Hepatocyte (in vitro differentiated cells): ENCODE results near the gene ZNF860. TPM values are rescaled to one million over a fixed set of nuclear protein-coding genes. Genes with fewer than 3 reads are reported as not detected.

Experiments used
- DNase-seq: peaks from one replicate; pipeline ENCODE4 v3.0.0-alpha.2; 2016; ENCODE audit warnings: low spot score
- H2AFZ ChIP-seq: fragments of 200-600 bp; sonication (generic); 2 replicates; pipeline ENCODE4 v1.6.0; 2016; ENCODE audit warnings: antibody characterized with exemption, mild to moderate bottlenecking
- H3K27ac ChIP-seq: fragments of 200-600 bp; sonication (generic); 2 replicates; pipeline ENCODE4 v1.5.1; 2016; ENCODE audit warnings: mild to moderate bottlenecking
- H3K27me3 ChIP-seq: fragments of 200-600 bp; sonication (generic); 2 replicates; pipeline ENCODE4 v1.6.1; 2016
- H3K36me3 ChIP-seq: fragments of 200-600 bp; sonication (generic); replicated peaks from 2 replicates; pipeline ENCODE4 v1.5.1; 2016; ENCODE audit warnings: low read depth; ENCODE audit not compliant: insufficient read depth
- H3K4me1 ChIP-seq: fragments of 200-600 bp; sonication (generic); 2 replicates; pipeline ENCODE4 v1.5.1; 2016; ENCODE audit warnings: mild to moderate bottlenecking, moderate library complexity; ENCODE audit not compliant: insufficient read depth
- H3K4me2 ChIP-seq: fragments of 200-600 bp; sonication (generic); 2 replicates; pipeline ENCODE4 v1.6.0; 2016
- H3K4me3 ChIP-seq: fragments of 200-600 bp; sonication (generic); 2 replicates; pipeline ENCODE4 v1.5.1; 2016; ENCODE audit warnings: mild to moderate bottlenecking
- H3K79me2 ChIP-seq: fragments of 200-600 bp; sonication (generic); 2 replicates; pipeline ENCODE4 v1.6.0; 2017; ENCODE audit warnings: mild to moderate bottlenecking
- H3K9me2 ChIP-seq: fragments of 200-600 bp; sonication (generic); replicated peaks from 2 replicates; pipeline ENCODE4 v1.6.0; 2017; ENCODE audit warnings: mild to moderate bottlenecking; ENCODE audit not compliant: insufficient read depth
- H3K9me3 ChIP-seq: fragments of 200-600 bp; sonication (generic); 2 replicates; pipeline ENCODE4 v1.5.1; 2016; ENCODE audit warnings: low read depth, mild to moderate bottlenecking
- H4K20me1 ChIP-seq: fragments of 200-600 bp; sonication (generic); 2 replicates; pipeline ENCODE4 v1.6.0; 2016; ENCODE audit warnings: mild to moderate bottlenecking; ENCODE audit not compliant: insufficient read depth, poor library complexity, severe bottlenecking
- CTCF ChIP-seq: fragments of 200-600 bp; sonication (generic); IDR thresholded peaks from 2 replicates; pipeline ENCODE4 v1.5.1; 2016; ENCODE audit warnings: antibody characterized with exemption, mild to moderate bottlenecking; ENCODE audit not compliant: poor library complexity
- EZH2 ChIP-seq: fragments of 200-600 bp; sonication (generic); IDR thresholded peaks from 2 replicates; pipeline ENCODE4 v1.6.1; 2016; ENCODE audit warnings: antibody characterized with exemption, mild to moderate bottlenecking, borderline replicate concordance
- EZH2phosphoT487 ChIP-seq: fragments of 200-600 bp; sonication (generic); IDR thresholded peaks from one replicate; pipeline ENCODE4 v1.6.1; 2018; ENCODE audit warnings: antibody characterized with exemption, mild to moderate bottlenecking, low read depth, moderate library complexity; ENCODE audit not compliant: unreplicated experiment, severe bottlenecking
- WGBS: methylation state at CpG from one replicate; pipeline ENCODE4 v1.1.6; 2016; ENCODE audit warnings: low lambda C conversion rate; ENCODE audit errors: missing lambda C conversion rate; 5-methylcytosine and 5-hydroxymethylcytosine counted together
- polyA plus RNA-seq: library from polyadenylated mRNA; unstranded; fragments of >200 nt; fragmentation: Nextera tagmentation; extraction: Ambion mirVana; gene quantifications from 2 replicates; pipeline ENCODE4 v1.2.1, GENCODE V29; 2016
- total RNA-seq: library from RNA; depleted of rRNA; stranded (reverse); fragments of >200 nt; gene quantifications from 2 replicates; pipeline ENCODE4 v1.2.3, GENCODE V29; 2014

ZNF860 gene
- total and polyA plus RNA-seq, 2 experiments from 2014 or later, result 0.80 to 1.3 TPM

GRCh38 chr3:31934866-31935265 is 46.7 kb upstream of the ZNF860 start:
- 67% methylated on average over 3 of the region's 3 CpGs for WGBS
- no peak for DNase-seq

GRCh38 chr3:31936420-31937060 is 45.0 kb upstream of the ZNF860 start:
- TF ChIP-seq CTCF (no peak), EZH2phosphoT487 (no peak), EZH2 (no peak)
- Histone ChIP-seq H3K27me3 (no peaks in the 10 kb centered on the region), H3K9me2 (no peaks in the 10 kb centered on the region), H3K4me3 (no peak overlapping the region), H4K20me1 (no peaks in the 10 kb centered on the region), H3K79me2 (peaks cover 64% of the 10 kb centered on the region), H2AFZ (no peak overlapping the region), H3K27ac (peak overlapping the region; percentile 14), H3K4me2 (no peak overlapping the region), H3K4me1 (peaks cover 8% of the 10 kb centered on the region), H3K36me3 (no peaks in the 10 kb centered on the region), H3K9me3 (no peaks in the 10 kb centered on the region)
- 15% methylated on average over 1 of the region's 1 CpG for WGBS
- peak; percentile 43 for DNase-seq

More at GRCh38 chr3:31934866-31935265, 46.7 kb upstream of the ZNF860 start:
- H3K79me2 ChIP-seq, result peaks cover 57% of the 10 kb centered on the region
- H3K4me2 ChIP-seq, result peak overlapping the region; percentile 2
- TF ChIP-seq EZH2 (no peak), EZH2phosphoT487 (no peak), CTCF (no peak)
- no peak overlapping the region for H3K4me3 ChIP-seq
- no peak overlapping the region for H3K27ac ChIP-seq
- no peaks in the 10 kb centered on the region for H4K20me1 ChIP-seq
- no peaks in the 10 kb centered on the region for H3K27me3 ChIP-seq
- H3K9me3 ChIP-seq, result no peaks in the 10 kb centered on the region
- no peaks in the 10 kb centered on the region for H3K36me3 ChIP-seq
- no peaks in the 10 kb centered on the region for H3K9me2 ChIP-seq
- no peak overlapping the region for H2AFZ ChIP-seq
- peaks cover 4% of the 10 kb centered on the region for H3K4me1 ChIP-seq

GRCh38 chr3:31937225-31937624 is 44.3 kb upstream of the ZNF860 start:
- TF ChIP-seq CTCF (no peak), EZH2phosphoT487 (no peak)
- Histone ChIP-seq H3K27ac (peak overlapping the region; percentile 5), H3K9me2 (no peaks in the 10 kb centered on the region), H3K9me3 (no peaks in the 10 kb centered on the region), H2AFZ (no peak overlapping the region), H3K4me3 (no peak overlapping the region), H3K36me3 (no peaks in the 10 kb centered on the region), H3K79me2 (peaks cover 61% of the 10 kb centered on the region), H3K27me3 (no peaks in the 10 kb centered on the region), H3K4me2 (no peak overlapping the region), H4K20me1 (no peaks in the 10 kb centered on the region), H3K4me1 (peaks cover 10% of the 10 kb centered on the region)
- DNase-seq, result no peak
- 89% methylated on average over 4 of the region's 4 CpGs for WGBS

GRCh38 chr3:31942446-31942845 is 39.1 kb upstream of the ZNF860 start:
- H3K27ac ChIP-seq, result no peak overlapping the region
- H3K4me1 ChIP-seq, result peaks cover 8% of the 10 kb centered on the region
- TF ChIP-seq EZH2, result no peak
- no peaks in the 10 kb centered on the region for H3K36me3 ChIP-seq
- no peak overlapping the region for H3K4me2 ChIP-seq
- H2AFZ ChIP-seq, result no peak overlapping the region
- no peaks in the 10 kb centered on the region for H3K9me2 ChIP-seq
- no peak overlapping the region for H3K4me3 ChIP-seq
- no peaks in the 10 kb centered on the region for H3K9me3 ChIP-seq
- peaks cover 78% of the 10 kb centered on the region for H3K79me2 ChIP-seq
- H3K27me3 ChIP-seq, result no peaks in the 10 kb centered on the region
- WGBS, result 100% methylated on average over 2 of the region's 2 CpGs
- DNase-seq, result no peak
- no peaks in the 10 kb centered on the region for H4K20me1 ChIP-seq
